Measurements from ENCODE around the gene NACC2. TPM values are rescaled to one million over a fixed set of nuclear protein-coding genes. Genes with fewer than 3 reads are reported as not detected.

The NACC2 gene
- total and polyA plus RNA-seq, 2 experiments from 2014 or later, result 11.0 to 13.0 TPM

- H3K9me3 ChIP-seq (ENCODE audit: low read depth), result no peaks in the 10 kb centered on the region
- no peaks in the 10 kb centered on the region for H3K9me2 ChIP-seq (replicated peaks; ENCODE audit: insufficient read depth)
- H3K36me3 ChIP-seq (replicated peaks; ENCODE audit: insufficient read depth, low read depth), result no peaks in the 10 kb centered on the region
- H2AFZ ChIP-seq, result no peak overlapping the region
- H3K27ac ChIP-seq, result no peak overlapping the region
- 94% methylated on average over 9 of the region's 10 CpGs for WGBS (ENCODE audit: low lambda C conversion rate, missing lambda C conversion rate)
- no peak for TF ChIP-seq EZH2phosphoT487 (IDR thresholded peaks at IDR 0.05; ENCODE audit: low read depth, severe bottlenecking, unreplicated experiment)
- no peak for TF ChIP-seq EZH2 (IDR thresholded peaks at IDR 0.05; ENCODE audit: borderline replicate concordance)
- TF ChIP-seq CTCF (IDR thresholded peaks at IDR 0.05; ENCODE audit: poor library complexity), result no peak
- H3K4me3 ChIP-seq, result no peak overlapping the region
- H3K4me2 ChIP-seq, result no peak overlapping the region
- DNase-seq (ENCODE audit: low spot score), result no peak
- no peaks in the 10 kb centered on the region for H3K79me2 ChIP-seq
- H3K27me3 ChIP-seq, result no peaks in the 10 kb centered on the region
- no peaks in the 10 kb centered on the region for H4K20me1 ChIP-seq (ENCODE audit: insufficient read depth, poor library complexity, severe bottlenecking)
- peaks cover 22% of the 10 kb centered on the region for H3K4me1 ChIP-seq (ENCODE audit: insufficient read depth)
Observed at GRCh38 chr9:135998016-135998380, 97.1 kb downstream of the NACC2 start.

GRCh38 chr9:135997090-135998015 is 97.7 kb downstream of the NACC2 start:
- Histone ChIP-seq H4K20me1 (ENCODE audit: insufficient read depth, poor library complexity, severe bottlenecking) (no peaks in the 10 kb centered on the region), H3K27me3 (no peaks in the 10 kb centered on the region), H3K4me2 (no peak overlapping the region), H3K4me3 (no peak overlapping the region), H3K4me1 (ENCODE audit: insufficient read depth) (peaks cover 24% of the 10 kb centered on the region), H3K79me2 (no peaks in the 10 kb centered on the region), H3K9me3 (ENCODE audit: low read depth) (no peaks in the 10 kb centered on the region), H3K27ac (no peak overlapping the region), H3K36me3 (replicated peaks; ENCODE audit: insufficient read depth, low read depth) (no peaks in the 10 kb centered on the region), H3K9me2 (replicated peaks; ENCODE audit: insufficient read depth) (no peaks in the 10 kb centered on the region), H2AFZ (no peak overlapping the region)
- DNase-seq (ENCODE audit: low spot score), result no peak
- no peak for TF ChIP-seq EZH2phosphoT487 (IDR thresholded peaks at IDR 0.05; ENCODE audit: low read depth, severe bottlenecking, unreplicated experiment)
- TF ChIP-seq CTCF (IDR thresholded peaks at IDR 0.05; ENCODE audit: poor library complexity), result no peak
- no peak for TF ChIP-seq EZH2 (IDR thresholded peaks at IDR 0.05; ENCODE audit: borderline replicate concordance)
- 90% methylated on average over 34 of the region's 34 CpGs for WGBS (ENCODE audit: low lambda C conversion rate, missing lambda C conversion rate)

- Histone ChIP-seq H3K9me2 (replicated peaks; ENCODE audit: insufficient read depth) (no peaks in the 10 kb centered on the region), H3K27ac (no peak overlapping the region), H3K79me2 (no peaks in the 10 kb centered on the region), H3K4me2 (no peak overlapping the region), H3K9me3 (ENCODE audit: low read depth) (no peaks in the 10 kb centered on the region), H3K27me3 (no peaks in the 10 kb centered on the region), H2AFZ (no peak overlapping the region), H3K36me3 (replicated peaks; ENCODE audit: insufficient read depth, low read depth) (no peaks in the 10 kb centered on the region), H3K4me1 (ENCODE audit: insufficient read depth) (peaks cover 24% of the 10 kb centered on the region), H3K4me3 (no peak overlapping the region), H4K20me1 (ENCODE audit: insufficient read depth, poor library complexity, severe bottlenecking) (no peaks in the 10 kb centered on the region)
- 96% methylated on average over 21 of the region's 21 CpGs for WGBS (ENCODE audit: low lambda C conversion rate, missing lambda C conversion rate)
- no peak for DNase-seq (ENCODE audit: low spot score)
- TF ChIP-seq EZH2phosphoT487 (IDR thresholded peaks at IDR 0.05; ENCODE audit: low read depth, severe bottlenecking, unreplicated experiment) (no peak), CTCF (IDR thresholded peaks at IDR 0.05; ENCODE audit: poor library complexity) (no peak), EZH2 (IDR thresholded peaks at IDR 0.05; ENCODE audit: borderline replicate concordance) (no peak)
Observed at GRCh38 chr9:135995816-135996215, 99.3 kb downstream of the NACC2 start.

All from hepatocyte (in vitro differentiated cells).